NCI-H128 (cell line): Measurements from ENCODE around the gene ERCC6L2.

Experiments
- DNase-seq: peaks from one replicate; lab custom pipeline; 2025; ENCODE audit not compliant: unreplicated experiment; lab: John Stamatoyannopoulos, UW

The ERCC6L2 gene, protein sequence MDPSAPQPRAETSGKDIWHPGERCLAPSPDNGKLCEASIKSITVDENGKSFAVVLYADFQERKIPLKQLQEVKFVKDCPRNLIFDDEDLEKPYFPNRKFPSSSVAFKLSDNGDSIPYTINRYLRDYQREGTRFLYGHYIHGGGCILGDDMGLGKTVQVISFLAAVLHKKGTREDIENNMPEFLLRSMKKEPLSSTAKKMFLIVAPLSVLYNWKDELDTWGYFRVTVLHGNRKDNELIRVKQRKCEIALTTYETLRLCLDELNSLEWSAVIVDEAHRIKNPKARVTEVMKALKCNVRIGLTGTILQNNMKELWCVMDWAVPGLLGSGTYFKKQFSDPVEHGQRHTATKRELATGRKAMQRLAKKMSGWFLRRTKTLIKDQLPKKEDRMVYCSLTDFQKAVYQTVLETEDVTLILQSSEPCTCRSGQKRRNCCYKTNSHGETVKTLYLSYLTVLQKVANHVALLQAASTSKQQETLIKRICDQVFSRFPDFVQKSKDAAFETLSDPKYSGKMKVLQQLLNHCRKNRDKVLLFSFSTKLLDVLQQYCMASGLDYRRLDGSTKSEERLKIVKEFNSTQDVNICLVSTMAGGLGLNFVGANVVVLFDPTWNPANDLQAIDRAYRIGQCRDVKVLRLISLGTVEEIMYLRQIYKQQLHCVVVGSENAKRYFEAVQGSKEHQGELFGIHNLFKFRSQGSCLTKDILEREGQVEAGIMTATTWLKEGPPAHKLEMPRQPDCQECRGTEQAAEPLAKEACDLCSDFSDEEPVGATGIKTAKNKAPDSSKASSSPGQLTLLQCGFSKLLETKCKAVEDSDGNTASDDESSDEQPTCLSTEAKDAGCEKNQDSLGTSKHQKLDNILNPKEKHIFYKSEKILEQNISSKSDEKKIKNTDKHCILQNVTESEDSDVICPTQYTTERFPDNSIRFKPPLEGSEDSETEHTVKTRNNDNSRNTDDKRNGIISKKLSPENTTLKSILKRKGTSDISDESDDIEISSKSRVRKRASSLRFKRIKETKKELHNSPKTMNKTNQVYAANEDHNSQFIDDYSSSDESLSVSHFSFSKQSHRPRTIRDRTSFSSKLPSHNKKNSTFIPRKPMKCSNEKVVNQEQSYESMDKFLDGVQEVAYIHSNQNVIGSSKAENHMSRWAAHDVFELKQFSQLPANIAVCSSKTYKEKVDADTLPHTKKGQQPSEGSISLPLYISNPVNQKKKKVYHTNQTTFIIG (N-terminal part only)

GRCh38 chr9:95875305-95876137, at the start of gene ERCC6L2:
TSS of gene ERCC6L2 (plus strand) at chr9:95875691. CDS start at chr9:95876039, 348 bp downstream.
- DNase-seq = peak; percentile 99

- DNase-seq = no peak
Observed at GRCh38 chr9:95826183-95826838, 49.2 kb upstream of the ERCC6L2 start.

DNA sequence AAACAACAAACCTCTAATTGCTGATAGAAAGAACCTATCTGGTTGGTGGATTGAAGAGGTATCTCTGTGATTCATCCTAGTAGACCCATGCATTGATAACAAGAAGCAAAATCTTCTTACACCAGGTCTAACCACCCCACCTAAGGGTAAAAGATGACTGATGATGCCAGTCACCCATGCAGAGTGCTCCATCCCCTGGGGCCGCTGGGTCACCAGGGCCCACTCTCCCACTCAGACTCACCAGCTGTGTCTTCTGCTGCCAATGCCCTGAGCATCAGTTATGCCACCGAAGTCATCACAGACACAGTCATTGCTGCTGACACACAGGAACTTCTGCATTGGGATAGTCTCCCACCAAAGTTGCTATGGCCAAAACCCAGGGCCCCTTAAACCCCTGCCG, 44.7 kb upstream of the ERCC6L2 start:
- DNase-seq = no peak

GRCh38 chr9:95831810-95832209, 43.7 kb upstream of the ERCC6L2 start:
- no peak for DNase-seq

GRCh38 chr9:95833546-95834178, 41.8 kb upstream of the ERCC6L2 start:
- DNase-seq = no peak

GRCh38 chr9:95834281-95834907, 41.1 kb upstream of the ERCC6L2 start:
- no peak for DNase-seq

DNA sequence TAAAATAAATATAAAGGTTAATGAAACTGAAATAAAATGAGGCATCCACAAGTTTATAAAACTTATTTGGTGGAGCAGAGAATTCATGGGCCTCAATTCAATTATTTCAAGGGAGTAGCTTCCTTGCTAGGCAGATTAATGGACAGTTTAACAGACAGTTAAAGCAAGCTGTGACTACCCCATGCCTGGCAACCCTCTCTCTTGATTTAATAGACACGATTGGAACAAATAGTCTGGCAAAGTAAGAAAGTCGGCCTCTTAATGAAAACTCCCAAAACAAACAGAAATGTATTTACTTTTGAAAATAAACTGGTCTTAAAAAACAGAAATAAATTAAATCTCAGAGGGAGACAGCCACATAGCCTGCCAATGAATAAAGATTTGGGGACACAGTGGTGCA, 40.1 kb upstream of the ERCC6L2 start:
- no peak for DNase-seq

DNA sequence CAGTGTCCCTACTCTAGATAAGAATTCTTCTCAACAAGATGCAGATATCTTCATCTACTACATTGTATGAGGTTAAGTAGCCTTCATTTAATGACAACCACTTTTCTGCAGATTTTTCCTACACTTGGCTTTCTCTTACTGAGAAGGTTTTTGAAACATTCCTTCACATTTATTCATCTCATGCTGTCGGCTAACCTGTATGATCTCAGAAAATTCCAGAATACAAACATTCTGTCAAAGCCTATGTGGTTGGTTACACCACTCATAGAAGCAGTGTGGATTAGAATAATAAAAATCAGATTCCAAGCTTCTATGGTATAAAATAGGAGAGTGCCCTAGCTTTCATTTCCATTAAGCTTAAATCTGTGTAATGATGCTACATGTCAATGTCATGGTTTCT, 39.4 kb upstream of the ERCC6L2 start:
- no peak for DNase-seq

GRCh38 chr9:95839012-95839411, 36.5 kb upstream of the ERCC6L2 start:
- DNase-seq = no peak

- DNase-seq = no peak
Observed at GRCh38 chr9:95840074-95840473, 35.4 kb upstream of the ERCC6L2 start.

DNA sequence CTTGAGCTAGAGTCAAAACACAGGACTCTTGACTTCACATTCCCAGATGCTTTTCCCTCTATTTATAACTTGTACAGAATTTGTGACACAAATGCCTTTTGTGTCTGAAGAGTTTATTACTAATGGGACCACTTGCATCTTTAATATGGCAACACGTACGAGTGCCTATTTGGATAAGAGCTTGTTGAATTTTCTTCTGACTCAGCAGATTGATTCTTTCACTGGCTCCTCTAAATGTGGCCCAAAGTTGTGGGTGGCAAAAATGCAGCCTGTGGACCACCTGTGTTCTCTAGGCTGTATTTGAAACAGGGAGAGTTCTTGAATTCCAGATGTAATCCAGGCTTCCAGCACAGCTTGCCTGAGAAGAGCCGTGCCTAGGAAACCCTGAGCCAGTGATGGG, 34.1 kb upstream of the ERCC6L2 start:
- no peak for DNase-seq

- DNase-seq = no peak
Observed at GRCh38 chr9:95845751-95846150, 29.7 kb upstream of the ERCC6L2 start.

DNA sequence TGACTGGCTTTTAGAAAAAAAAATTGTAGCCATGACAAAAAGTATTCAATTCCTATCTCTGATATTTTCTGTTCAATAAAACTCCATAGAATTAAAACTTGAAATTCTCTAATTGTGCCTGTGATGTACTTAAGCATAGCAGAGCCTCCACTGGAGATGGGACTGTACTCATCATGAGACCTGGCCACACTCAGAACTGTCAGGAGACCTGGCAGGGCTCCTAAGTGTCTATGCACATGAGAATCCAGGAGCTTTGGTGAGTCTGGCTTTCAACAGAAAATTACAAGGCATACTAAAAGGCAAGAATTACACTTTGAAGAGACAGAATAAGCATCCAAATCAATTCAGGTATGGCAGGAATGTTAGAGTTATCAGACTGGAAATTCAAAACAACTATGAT, 26.7 kb upstream of the ERCC6L2 start:
- DNase-seq = no peak

DNA sequence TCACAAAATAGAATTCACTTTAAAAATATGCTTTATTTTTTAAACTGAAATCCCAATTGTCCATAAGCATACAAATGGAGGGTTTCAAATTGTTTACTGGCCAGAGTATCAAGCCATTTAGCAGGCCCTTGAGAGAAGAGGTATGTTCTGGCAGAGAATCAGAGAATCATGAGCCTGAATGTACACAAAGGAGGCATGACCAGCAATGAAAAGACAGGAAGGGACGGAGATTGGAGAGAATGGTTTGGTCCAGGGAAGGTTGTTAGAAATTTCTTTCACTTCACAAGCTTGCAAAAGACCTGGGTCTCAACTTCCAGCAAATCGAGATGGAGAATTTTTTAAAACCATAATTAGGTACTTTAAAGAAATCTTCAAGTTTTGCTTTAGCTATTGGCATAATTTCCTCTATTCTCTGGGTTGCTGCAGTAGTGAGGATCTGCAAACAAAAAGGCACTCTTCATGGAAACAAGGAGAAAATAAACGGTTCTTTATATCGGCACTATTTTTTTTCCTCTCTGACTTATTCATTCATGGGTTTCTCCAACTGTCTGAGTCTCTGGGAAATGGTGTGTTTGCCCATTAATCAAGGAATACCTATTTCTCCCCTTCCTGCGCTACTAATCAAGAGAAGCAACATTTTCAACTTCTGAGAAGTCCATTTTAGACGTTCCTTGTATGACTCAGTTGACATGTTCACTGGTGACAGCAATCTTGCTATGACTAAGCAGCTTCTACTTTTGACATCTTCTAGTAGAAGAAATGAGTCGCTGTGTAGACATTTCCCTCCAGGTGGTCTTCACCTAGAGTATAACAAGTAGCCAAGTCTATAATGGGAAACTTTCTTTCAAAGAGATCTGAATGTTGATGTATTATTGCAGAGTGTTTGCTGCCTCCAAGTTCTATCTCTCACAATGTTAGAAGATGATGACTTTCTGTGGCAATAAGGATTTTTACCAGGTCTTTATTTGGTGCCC, 23.1 kb upstream of the ERCC6L2 start:
- no peak for DNase-seq

DNA sequence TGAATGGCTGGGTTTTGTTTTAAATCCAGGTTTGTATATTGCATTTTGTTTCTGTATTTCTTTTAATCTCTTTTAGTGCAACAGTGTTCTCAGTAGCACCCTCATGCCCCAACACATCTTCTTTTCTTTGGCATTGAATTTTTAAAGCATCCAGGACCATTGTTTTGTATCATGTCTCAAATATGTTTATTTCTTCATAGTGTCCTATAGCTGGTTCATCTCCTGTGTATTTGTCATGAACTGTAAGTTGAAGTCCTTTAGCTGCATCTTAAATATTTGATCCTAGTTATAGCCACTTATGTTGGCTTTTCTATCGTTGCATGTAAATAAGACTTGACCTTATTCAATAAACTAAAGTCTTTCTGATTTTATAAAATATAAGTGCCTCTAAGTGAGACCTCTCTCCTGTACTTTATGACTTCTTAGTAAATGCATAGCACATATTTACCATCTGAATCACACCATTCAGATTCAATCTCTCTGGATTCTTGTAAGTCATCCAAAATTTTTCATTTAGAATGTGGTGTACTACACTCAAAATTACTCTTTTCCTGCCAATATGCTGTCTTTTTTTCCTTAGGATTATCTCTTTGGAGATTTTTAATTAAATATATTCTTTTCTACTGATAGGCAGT, 21.0 kb upstream of the ERCC6L2 start:
- no peak for DNase-seq

DNA sequence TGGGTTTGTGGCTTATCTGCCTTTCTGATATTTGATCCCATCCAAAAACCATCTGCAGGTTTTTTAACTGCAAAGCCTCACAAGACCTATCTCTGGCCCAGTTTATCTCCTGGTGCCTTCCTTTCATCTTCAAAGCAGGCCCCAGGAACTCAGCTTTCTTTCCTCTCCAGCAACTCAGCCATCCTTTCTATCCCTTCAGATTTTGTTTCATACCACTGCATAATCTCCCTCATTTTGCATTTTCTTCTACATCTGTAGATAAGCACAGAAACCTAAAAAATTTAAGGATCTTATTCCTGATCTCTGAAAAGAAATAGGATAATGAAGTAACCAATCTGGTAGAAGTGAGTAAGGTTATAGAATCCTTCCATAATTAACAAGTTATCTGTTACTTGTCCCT, 19.5 kb upstream of the ERCC6L2 start:
- DNase-seq = no peak

DNA sequence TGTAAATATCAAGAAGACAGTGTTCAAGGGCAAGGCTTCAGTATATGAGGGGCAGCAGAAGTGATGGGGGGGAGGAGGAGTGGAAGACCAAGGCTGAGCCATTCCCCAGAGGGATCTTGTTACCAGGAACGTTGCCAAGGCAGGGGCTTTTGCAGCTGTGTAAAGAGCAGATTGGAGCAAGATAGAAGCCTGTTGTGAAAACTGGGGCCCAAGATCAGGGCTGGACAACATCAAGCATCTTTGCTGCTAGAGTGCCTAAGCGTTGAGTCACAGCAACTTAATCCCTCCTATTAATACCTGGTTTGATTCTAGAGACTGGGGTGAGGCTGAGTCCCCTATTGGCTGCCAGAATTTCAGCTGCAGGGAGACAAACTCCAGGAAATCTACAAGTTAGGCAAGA, 18.4 kb upstream of the ERCC6L2 start:
- DNase-seq = no peak
